ENCODE results near the gene COMT. TPM values are rescaled to one million over a fixed set of nuclear protein-coding genes. Genes with fewer than 3 reads are reported as not detected.

The COMT gene
- polyA plus RNA-seq, 2 donors, result 178 to 218 TPM

DNA sequence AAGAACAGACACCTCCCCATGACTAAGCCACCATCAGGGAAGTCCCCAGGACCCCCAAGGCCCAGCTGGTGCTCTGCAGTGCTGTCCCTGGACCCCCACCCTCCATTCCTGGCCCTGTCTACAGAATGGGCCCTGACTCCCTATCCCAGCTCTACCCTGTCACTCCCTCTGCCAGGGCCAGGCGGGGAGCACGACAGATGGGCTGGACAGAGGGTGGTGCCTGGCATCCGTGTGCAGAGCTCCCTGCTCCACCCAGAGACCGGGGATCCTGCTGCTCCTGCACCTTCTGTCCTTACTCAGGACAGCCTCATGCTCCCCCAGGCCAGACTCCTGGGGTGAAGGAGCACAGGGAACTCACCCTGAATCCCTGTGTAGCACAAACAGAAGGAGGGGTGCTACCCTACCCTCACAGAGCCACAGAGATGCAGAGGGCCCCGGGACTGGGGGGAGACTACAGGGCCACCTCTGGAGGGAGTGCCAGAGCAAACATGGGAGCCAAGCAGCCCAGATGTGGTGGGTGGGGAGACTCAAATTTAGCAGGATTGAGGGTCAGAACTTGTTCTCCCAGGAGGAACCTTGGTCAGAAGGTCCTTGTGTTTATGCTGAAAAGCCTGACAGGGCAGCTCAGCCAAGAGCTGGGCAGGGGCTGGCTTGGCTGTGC is 73.1 kb downstream of the COMT start:
- no peaks in the 10 kb centered on the region for H3K27me3 ChIP-seq (ENCODE audit: control insufficient read depth in 1 of 2, insufficient read depth in 2 of 2, low read length in 2 of 2)
- H3K36me3 ChIP-seq (ENCODE audit: control insufficient read depth in 2 of 2, insufficient read depth in 2 of 2, low read length in 1 of 2), result no peaks in the 10 kb centered on the region
- no peak overlapping the region for H3K27ac ChIP-seq (ENCODE audit: low read depth in 2 of 2, low read length in 1 of 2)
- 49 to 59% methylated on average over 5 of the region's 5 CpGs for WGBS, 2 donors
- H3K4me1 ChIP-seq (ENCODE audit: control insufficient read depth in 2 of 2, insufficient read depth in 2 of 2, low read length in 1 of 2), result peaks cover 0 to 12% of the 10 kb centered on the region in 2 donors
- no peaks in the 10 kb centered on the region for H3K9me3 ChIP-seq (ENCODE audit: control insufficient read depth in 2 of 2, insufficient read depth in 1 of 2, low read depth in 1 of 2, low read length in 1 of 2)
- no peak overlapping the region for H3K4me3 ChIP-seq (ENCODE audit: low read depth in 1 of 2, low read length in 2 of 2)

DNA sequence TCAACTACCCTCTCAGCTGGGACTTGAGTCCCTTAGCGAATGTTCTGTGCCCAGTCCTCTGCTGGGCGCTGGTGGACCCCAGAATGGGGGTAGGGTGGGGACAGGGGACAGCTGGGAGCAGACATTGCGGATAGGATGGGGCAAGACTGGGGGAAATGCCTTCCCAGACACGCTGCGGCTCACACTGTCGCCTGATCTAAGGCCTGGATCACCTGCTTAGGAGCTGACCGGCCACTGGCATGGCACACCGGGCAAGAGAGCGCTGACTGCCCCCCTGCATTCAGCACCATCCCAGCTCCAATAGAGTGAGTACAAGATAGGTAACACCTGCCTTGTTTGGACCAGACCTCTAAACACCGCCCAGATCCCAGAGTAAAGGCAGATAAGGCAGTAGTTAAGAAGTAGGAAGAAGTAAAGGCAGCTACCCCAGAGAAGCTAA is 73.6 kb downstream of the COMT start:
- H3K36me3 ChIP-seq (ENCODE audit: control insufficient read depth in 2 of 2, insufficient read depth in 2 of 2, low read length in 1 of 2), result no peaks in the 10 kb centered on the region
- no peaks in the 10 kb centered on the region for H3K9me3 ChIP-seq (ENCODE audit: control insufficient read depth in 2 of 2, insufficient read depth in 1 of 2, low read depth in 1 of 2, low read length in 1 of 2)
- H3K4me3 ChIP-seq (ENCODE audit: low read depth in 1 of 2, low read length in 2 of 2), result no peak overlapping the region
- H3K27me3 ChIP-seq (ENCODE audit: control insufficient read depth in 1 of 2, insufficient read depth in 2 of 2, low read length in 2 of 2), result no peaks in the 10 kb centered on the region
- 81 to 91% methylated on average over 10 of the region's 10 CpGs for WGBS, 2 donors
- H3K27ac ChIP-seq (ENCODE audit: low read depth in 2 of 2, low read length in 1 of 2), result no peak overlapping the region
- peaks cover 0 to 13% of the 10 kb centered on the region in 2 donors for H3K4me1 ChIP-seq (ENCODE audit: control insufficient read depth in 2 of 2, insufficient read depth in 2 of 2, low read length in 1 of 2)

DNA sequence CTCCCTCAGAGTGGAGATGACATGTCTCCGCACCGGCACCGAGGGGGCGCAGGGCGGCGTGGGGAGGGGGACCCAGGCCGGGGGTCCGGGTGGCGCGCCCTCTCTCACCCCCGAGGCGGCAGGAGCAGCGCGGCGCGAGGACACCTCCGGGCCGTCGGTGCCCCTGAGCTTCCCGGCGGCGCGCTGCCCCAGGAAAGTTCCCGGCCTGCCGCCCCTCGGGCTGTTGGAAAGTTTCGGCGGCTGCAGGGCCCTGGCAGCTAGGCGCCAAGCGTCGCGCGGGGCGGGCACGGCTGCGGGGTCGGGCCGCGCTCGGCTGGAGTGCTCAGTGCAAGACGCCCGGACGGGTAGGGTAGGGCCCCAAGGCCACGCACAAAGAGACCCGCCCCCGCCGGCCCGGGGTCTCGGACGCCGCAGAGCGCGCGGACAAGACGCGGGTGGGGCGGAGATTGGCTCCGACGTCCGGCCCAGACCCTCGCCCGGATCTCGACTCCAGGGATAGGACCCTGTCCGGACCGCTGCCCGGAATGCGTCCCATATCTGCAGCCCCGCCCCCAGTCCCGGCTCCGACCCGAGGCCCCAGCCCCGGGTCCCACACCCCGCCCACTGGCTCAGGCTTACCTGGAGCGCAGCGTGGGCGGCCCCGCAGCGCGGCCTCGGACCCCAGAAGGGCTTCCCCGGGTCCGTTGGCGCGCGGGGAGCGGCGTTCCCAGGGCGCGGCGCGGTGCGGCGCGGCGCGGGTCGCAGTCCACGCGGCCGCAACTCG is 74.6 kb downstream of the COMT start:
- H3K27ac ChIP-seq (ENCODE audit: low read depth in 2 of 2, low read length in 1 of 2), result no peak overlapping the region

DNA sequence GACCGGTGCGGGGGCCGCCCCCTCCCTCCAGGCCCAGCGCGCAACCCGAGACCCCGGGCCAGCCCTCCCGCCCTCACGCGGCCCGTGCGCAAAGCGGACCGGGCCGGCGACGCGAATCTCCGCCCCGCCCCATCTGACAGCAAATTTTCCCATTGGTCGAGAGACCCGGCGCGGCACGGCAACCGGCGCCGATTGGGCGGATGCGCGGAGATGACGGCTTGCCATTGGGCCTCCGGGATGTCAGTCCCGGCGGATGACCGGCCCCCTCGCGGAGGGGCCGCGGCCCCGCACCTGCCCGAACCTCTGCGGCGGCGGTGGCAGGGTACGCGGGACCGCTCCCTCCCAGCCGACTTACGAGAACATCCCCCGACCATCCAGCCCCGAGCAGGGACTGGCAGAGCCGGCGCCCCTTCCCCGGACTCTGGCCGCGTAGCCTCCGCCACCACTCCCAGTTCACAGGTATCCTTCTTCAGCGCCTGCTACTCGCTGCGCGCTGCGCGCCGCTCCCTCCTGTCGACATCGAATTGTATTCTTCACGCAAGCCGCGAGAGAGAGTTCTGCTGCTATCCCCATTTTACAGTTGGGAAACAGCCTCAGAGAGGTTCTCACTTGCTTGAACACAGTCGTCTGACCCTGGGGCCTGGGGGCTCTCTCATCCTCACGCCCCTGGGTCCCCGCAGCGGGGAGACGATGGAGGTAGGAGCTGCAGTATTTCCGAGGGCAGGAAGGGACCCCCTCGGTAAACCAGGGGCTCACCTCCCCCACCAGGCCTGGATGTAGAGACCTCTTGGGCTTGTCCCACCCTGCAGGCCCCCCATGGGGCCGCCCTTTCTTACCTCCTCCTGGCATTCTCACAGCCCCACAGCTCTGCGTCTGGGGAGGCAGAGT is 75.4 kb downstream of the COMT start, which contains the start of gene ARVCF:
Gene ARVCF, minus strand, starts transcription at position 90 of the 888 bp plus-strand sequence. CDS start 26,029 bp downstream, outside the sequence.
- Histone ChIP-seq H3K4me1 (ENCODE audit: control insufficient read depth in 2 of 2, insufficient read depth in 2 of 2, low read length in 1 of 2) (peaks cover 4 to 21% of the 10 kb centered on the region in 2 donors), H3K4me3 (ENCODE audit: low read depth in 1 of 2, low read length in 2 of 2) (peak within 1 kb of the TSS; percentile 62 to 75), H3K27ac (ENCODE audit: low read depth in 2 of 2, low read length in 1 of 2) (no peak within 1 kb of the TSS), H3K9me3 (ENCODE audit: control insufficient read depth in 2 of 2, insufficient read depth in 1 of 2, low read depth in 1 of 2, low read length in 1 of 2) (no peaks in the 10 kb centered on the region), H3K36me3 (ENCODE audit: control insufficient read depth in 2 of 2, insufficient read depth in 2 of 2, low read length in 1 of 2) (no peaks in the 10 kb centered on the region), H3K27me3 (ENCODE audit: control insufficient read depth in 1 of 2, insufficient read depth in 2 of 2, low read length in 2 of 2) (no peaks in the 10 kb centered on the region)
- 2% methylated on average over 61 to 79 of the region's 79 CpGs for WGBS, 2 donors

More for the DNA sequence above, 74.6 kb downstream of the COMT start:
- Histone ChIP-seq H3K9me3 (ENCODE audit: control insufficient read depth in 2 of 2, insufficient read depth in 1 of 2, low read depth in 1 of 2, low read length in 1 of 2) (no peaks in the 10 kb centered on the region), H3K4me1 (ENCODE audit: control insufficient read depth in 2 of 2, insufficient read depth in 2 of 2, low read length in 1 of 2) (peaks cover 0 to 15% of the 10 kb centered on the region in 2 donors), H3K4me3 (ENCODE audit: low read depth in 1 of 2, low read length in 2 of 2) (peak overlapping the region; percentile 62 to 75), H3K36me3 (ENCODE audit: control insufficient read depth in 2 of 2, insufficient read depth in 2 of 2, low read length in 1 of 2) (no peaks in the 10 kb centered on the region), H3K27me3 (ENCODE audit: control insufficient read depth in 1 of 2, insufficient read depth in 2 of 2, low read length in 2 of 2) (no peaks in the 10 kb centered on the region)
- WGBS, 2 donors, result 1 to 2% methylated on average over 65 to 101 of the region's 101 CpGs

DNA sequence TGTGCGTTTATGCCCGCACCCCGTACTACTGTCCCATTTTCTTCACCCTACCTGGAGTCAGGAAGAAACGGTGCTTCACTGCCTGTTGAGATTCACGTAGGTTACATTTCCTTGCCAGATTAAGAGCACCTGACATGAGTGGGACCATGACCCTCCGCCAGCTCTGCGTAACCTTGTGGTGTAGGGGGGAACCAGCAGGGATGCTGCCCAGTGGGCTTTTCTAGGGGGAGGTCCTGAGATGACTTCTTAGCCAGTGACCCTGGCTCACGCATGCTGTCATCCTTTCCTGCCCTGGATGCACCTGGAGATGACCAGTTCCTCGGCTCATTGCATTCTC is 76.0 kb downstream of the COMT start:
- Histone ChIP-seq H3K9me3 (ENCODE audit: control insufficient read depth in 2 of 2, insufficient read depth in 1 of 2, low read depth in 1 of 2, low read length in 1 of 2) (no peaks in the 10 kb centered on the region), H3K36me3 (ENCODE audit: control insufficient read depth in 2 of 2, insufficient read depth in 2 of 2, low read length in 1 of 2) (no peaks in the 10 kb centered on the region), H3K4me3 (ENCODE audit: low read depth in 1 of 2, low read length in 2 of 2) (no peak overlapping the region), H3K27me3 (ENCODE audit: control insufficient read depth in 1 of 2, insufficient read depth in 2 of 2, low read length in 2 of 2) (no peaks in the 10 kb centered on the region), H3K27ac (ENCODE audit: low read depth in 2 of 2, low read length in 1 of 2) (no peak overlapping the region), H3K4me1 (ENCODE audit: control insufficient read depth in 2 of 2, insufficient read depth in 2 of 2, low read length in 1 of 2) (peaks cover 9 to 25% of the 10 kb centered on the region in 2 donors)
- WGBS, 2 donors, result 60 to 63% methylated on average over 9 of the region's 9 CpGs

DNA sequence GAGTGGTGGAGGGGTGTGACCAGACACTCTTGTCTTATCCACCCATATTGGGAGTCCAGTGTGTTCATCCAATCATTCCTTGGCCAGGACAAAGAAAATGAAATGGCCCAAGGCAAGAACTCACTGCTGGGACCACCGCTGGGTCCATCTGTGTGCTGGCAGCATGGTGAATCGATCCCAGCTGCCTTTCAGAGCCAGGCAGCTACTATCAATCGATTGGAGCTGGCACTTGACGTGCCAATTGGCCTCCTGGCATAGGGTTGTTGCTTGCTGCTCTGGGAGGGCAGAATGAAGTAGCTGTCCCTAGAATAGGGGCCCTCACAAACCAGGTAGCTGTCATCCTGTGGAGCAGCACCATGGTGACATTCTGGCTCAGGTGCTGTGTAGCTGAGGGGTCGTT is 76.4 kb downstream of the COMT start:
- H3K36me3 ChIP-seq (ENCODE audit: control insufficient read depth in 2 of 2, insufficient read depth in 2 of 2, low read length in 1 of 2), result no peaks in the 10 kb centered on the region
- no peaks in the 10 kb centered on the region for H3K27me3 ChIP-seq (ENCODE audit: control insufficient read depth in 1 of 2, insufficient read depth in 2 of 2, low read length in 2 of 2)
- H3K9me3 ChIP-seq (ENCODE audit: control insufficient read depth in 2 of 2, insufficient read depth in 1 of 2, low read depth in 1 of 2, low read length in 1 of 2), result no peaks in the 10 kb centered on the region
- no peak overlapping the region for H3K27ac ChIP-seq (ENCODE audit: low read depth in 2 of 2, low read length in 1 of 2)
- H3K4me1 ChIP-seq (ENCODE audit: control insufficient read depth in 2 of 2, insufficient read depth in 2 of 2, low read length in 1 of 2), result peaks cover 9 to 23% of the 10 kb centered on the region in 2 donors
- 87 to 90% methylated on average over 5 of the region's 5 CpGs for WGBS, 2 donors
- H3K4me3 ChIP-seq (ENCODE audit: low read depth in 1 of 2, low read length in 2 of 2), result no peak overlapping the region

Other genes starting within 250 kb of the COMT start
- gene SEPTIN5, start 227.3 kb upstream of the COMT start, polyA plus RNA-seq, result 10 to 100 TPM; 40.8 to 51.8 TPM
- gene GP1BB, start 218.2 kb upstream of the COMT start, polyA plus RNA-seq, result 1 to 10 TPM; 7.6 to 9.0 TPM
- 1 to 10 TPM; 1.2 to 1.3 TPM for gene TBX1, start 181.0 kb upstream of the COMT start, polyA plus RNA-seq
- gene GNB1L, start 86.9 kb upstream of the COMT start, polyA plus RNA-seq, result 1 to 10 TPM; 4.7 to 6.6 TPM
- 10 to 100 TPM in 1 of 2 donors, 1 to 10 TPM in 1; 8.1 to 13.8 TPM for gene RTL10, start 86.9 kb upstream of the COMT start, polyA plus RNA-seq
- gene TXNRD2, start within 50 bp of the COMT start, polyA plus RNA-seq, result 10 to 100 TPM in 1 of 2 donors, 1 to 10 TPM in 1; 9.6 to 20.6 TPM
- gene ARVCF, start 75.1 kb downstream of the COMT start, polyA plus RNA-seq, result 1 to 10 TPM; 3.4 to 5.5 TPM
- 1 to 10 TPM; 9.5 to 9.8 TPM for gene TANGO2, start 79.3 kb downstream of the COMT start, polyA plus RNA-seq
- gene DGCR8, start 138.5 kb downstream of the COMT start, polyA plus RNA-seq, result 10 to 100 TPM; 14.1 to 21.6 TPM
- 100 to 1,000 TPM in 1 of 2 donors, 10 to 100 TPM in 1; 49.2 to 136 TPM for gene RANBP1, start 174.3 kb downstream of the COMT start, polyA plus RNA-seq
- 10 to 100 TPM; 41.1 to 77.1 TPM for gene TRMT2A, start 175.5 kb downstream of the COMT start, polyA plus RNA-seq
- gene ZDHHC8, start 190.0 kb downstream of the COMT start, polyA plus RNA-seq, result 10 to 100 TPM; 21.3 to 33.6 TPM
- gene CCDC188, start 209.3 kb downstream of the COMT start, polyA plus RNA-seq, result under 1 TPM; 0.35 to 0.65 TPM